Skeletal muscle satellite cell (primary cell): ENCODE results near the gene GRK5.

Source experiments
- H3K27me3 ChIP-seq: 2 replicates; pipeline ENCODE4 v1.7.0; 2013; ENCODE audit warnings: low read length; ENCODE audit not compliant: control insufficient read depth, insufficient read depth
- H3K36me3 ChIP-seq: 2 replicates; pipeline ENCODE4 v1.7.0; 2013; ENCODE audit warnings: mild to moderate bottlenecking, control low read depth, low read length; ENCODE audit not compliant: insufficient read depth
- H3K4me1 ChIP-seq: 2 replicates; pipeline ENCODE4 v1.7.0; 2013; ENCODE audit warnings: low read length; ENCODE audit not compliant: control insufficient read depth, insufficient read depth
- H3K4me2 ChIP-seq: 2 replicates; pipeline ENCODE4 v1.7.0; 2013; ENCODE audit warnings: mild to moderate bottlenecking, low read length
- H3K4me3 ChIP-seq: 2 replicates; pipeline ENCODE4 v1.7.0; 2013; ENCODE audit warnings: low read length
- H3K9ac ChIP-seq: 2 replicates; pipeline ENCODE4 v1.7.0; 2013; ENCODE audit warnings: mild to moderate bottlenecking, low read depth, low read length, moderate library complexity
- H3K9me3 ChIP-seq: replicated peaks from 2 replicates; pipeline ENCODE4 v1.7.0; 2013; ENCODE audit warnings: mild to moderate bottlenecking, control low read depth, low read length

Gene GRK5

GRCh38 chr10:119330342-119330741 is 123.0 kb downstream of the GRK5 start:
- no peak overlapping the region for H3K4me2 ChIP-seq
- no peaks in the 10 kb centered on the region for H3K4me1 ChIP-seq
- no peaks in the 10 kb centered on the region for H3K27me3 ChIP-seq
- no peak overlapping the region for H3K4me3 ChIP-seq
- H3K36me3 ChIP-seq: no peaks in the 10 kb centered on the region
- H3K9ac ChIP-seq: no peak overlapping the region
- no peaks in the 10 kb centered on the region for H3K9me3 ChIP-seq

GRCh38 chr10:119331061-119331460 is 123.7 kb downstream of the GRK5 start:
- H3K27me3 ChIP-seq: no peaks in the 10 kb centered on the region
- no peak overlapping the region for H3K4me2 ChIP-seq

GRCh38 chr10:119333146-119333792 is 125.9 kb downstream of the GRK5 start:
- H3K9me3 ChIP-seq: no peaks in the 10 kb centered on the region
- no peaks in the 10 kb centered on the region for H3K36me3 ChIP-seq
- no peak overlapping the region for H3K9ac ChIP-seq
- H3K4me2 ChIP-seq: no peak overlapping the region
- H3K4me3 ChIP-seq: no peak overlapping the region
- no peaks in the 10 kb centered on the region for H3K27me3 ChIP-seq
- peaks cover 3% of the 10 kb centered on the region for H3K4me1 ChIP-seq

More at GRCh38 chr10:119331061-119331460, 123.7 kb downstream of the GRK5 start:
- Histone ChIP-seq H3K4me1 (no peaks in the 10 kb centered on the region), H3K4me3 (no peak overlapping the region), H3K9me3 (no peaks in the 10 kb centered on the region), H3K36me3 (no peaks in the 10 kb centered on the region), H3K9ac (no peak overlapping the region)

- Histone ChIP-seq H3K9me3 (no peaks in the 10 kb centered on the region), H3K9ac (no peak overlapping the region), H3K4me2 (no peak overlapping the region), H3K4me1 (peaks cover 3% of the 10 kb centered on the region), H3K4me3 (no peak overlapping the region), H3K36me3 (no peaks in the 10 kb centered on the region), H3K27me3 (peaks cover 1% of the 10 kb centered on the region)
Observed at GRCh38 chr10:119335671-119336353, 128.4 kb downstream of the GRK5 start.

GRCh38 chr10:119336599-119336998 is 129.2 kb downstream of the GRK5 start:
- peaks cover 8% of the 10 kb centered on the region for H3K4me1 ChIP-seq
- H3K4me3 ChIP-seq: no peak overlapping the region
- H3K27me3 ChIP-seq: peaks cover 6% of the 10 kb centered on the region
- no peak overlapping the region for H3K4me2 ChIP-seq
- H3K9me3 ChIP-seq: no peaks in the 10 kb centered on the region
- H3K36me3 ChIP-seq: no peaks in the 10 kb centered on the region
- no peak overlapping the region for H3K9ac ChIP-seq

GRCh38 chr10:119337223-119337622 is 129.9 kb downstream of the GRK5 start:
- peaks cover 8% of the 10 kb centered on the region for H3K27me3 ChIP-seq
- no peak overlapping the region for H3K9ac ChIP-seq
- peaks cover 14% of the 10 kb centered on the region for H3K4me1 ChIP-seq
- H3K4me2 ChIP-seq: no peak overlapping the region
- no peaks in the 10 kb centered on the region for H3K9me3 ChIP-seq
- H3K4me3 ChIP-seq: no peak overlapping the region
- no peaks in the 10 kb centered on the region for H3K36me3 ChIP-seq

GRCh38 chr10:119337796-119338432 is 130.5 kb downstream of the GRK5 start:
- H3K4me2 ChIP-seq: no peak overlapping the region
- H3K36me3 ChIP-seq: no peaks in the 10 kb centered on the region
- H3K4me3 ChIP-seq: no peak overlapping the region
- peaks cover 14% of the 10 kb centered on the region for H3K4me1 ChIP-seq
- peaks cover 15% of the 10 kb centered on the region for H3K27me3 ChIP-seq
- H3K9me3 ChIP-seq: no peaks in the 10 kb centered on the region
- no peak overlapping the region for H3K9ac ChIP-seq

GRCh38 chr10:119339109-119339508 is 131.7 kb downstream of the GRK5 start:
- Histone ChIP-seq H3K4me2 (no peak overlapping the region), H3K9me3 (no peaks in the 10 kb centered on the region), H3K4me1 (peaks cover 14% of the 10 kb centered on the region), H3K27me3 (peaks cover 15% of the 10 kb centered on the region), H3K4me3 (no peak overlapping the region), H3K9ac (no peak overlapping the region), H3K36me3 (no peaks in the 10 kb centered on the region)

- Histone ChIP-seq H3K4me2 (no peak overlapping the region), H3K9ac (no peak overlapping the region), H3K4me1 (peaks cover 14% of the 10 kb centered on the region), H3K9me3 (no peaks in the 10 kb centered on the region), H3K27me3 (peaks cover 20% of the 10 kb centered on the region), H3K4me3 (no peak overlapping the region), H3K36me3 (no peaks in the 10 kb centered on the region)
Observed at GRCh38 chr10:119340893-119341458, 133.6 kb downstream of the GRK5 start.

- no peaks in the 10 kb centered on the region for H3K9me3 ChIP-seq
- H3K4me2 ChIP-seq: no peak overlapping the region
- H3K9ac ChIP-seq: no peak overlapping the region
- H3K4me3 ChIP-seq: no peak overlapping the region
- H3K4me1 ChIP-seq: peaks cover 14% of the 10 kb centered on the region
- H3K36me3 ChIP-seq: no peaks in the 10 kb centered on the region
- H3K27me3 ChIP-seq: peaks cover 20% of the 10 kb centered on the region
Observed at GRCh38 chr10:119341459-119342301, 134.3 kb downstream of the GRK5 start.

GRCh38 chr10:119342335-119342734 is 135.0 kb downstream of the GRK5 start:
- H3K9ac ChIP-seq: no peak overlapping the region
- no peak overlapping the region for H3K4me2 ChIP-seq

More at GRCh38 chr10:119342335-119342734, 135.0 kb downstream of the GRK5 start:
- Histone ChIP-seq H3K4me1 (peaks cover 14% of the 10 kb centered on the region), H3K9me3 (no peaks in the 10 kb centered on the region), H3K36me3 (no peaks in the 10 kb centered on the region), H3K27me3 (peaks cover 20% of the 10 kb centered on the region), H3K4me3 (no peak overlapping the region)
